HG02870 (cell line): ENCODE results near the gene ISX.

Experiments
- ATAC-seq: cut with Tn5 transposase; IDR thresholded peaks from one replicate; pipeline ENCODE4 v1.9.1; 2021; ENCODE audit warnings: mild to moderate bottlenecking, moderate library complexity; ENCODE audit not compliant: unreplicated experiment

The ISX gene

DNA sequence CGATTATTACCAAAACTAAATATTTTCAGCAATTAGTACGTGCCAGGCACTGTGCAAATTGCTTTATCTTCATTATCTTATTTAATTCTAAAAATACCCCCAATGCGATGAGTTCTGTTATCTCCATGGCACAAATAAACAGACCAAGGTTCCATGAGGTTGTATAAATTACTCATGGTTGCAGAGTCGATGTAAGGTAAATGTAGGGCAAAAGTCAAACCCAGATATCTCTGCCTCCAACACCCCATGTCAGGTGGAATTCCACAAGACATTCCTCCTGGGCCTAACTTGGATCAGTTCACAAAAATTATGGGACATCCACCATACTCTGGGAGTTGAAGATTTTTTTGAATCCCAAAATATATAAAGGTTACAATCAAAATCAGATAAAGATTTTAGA, 43.7 kb downstream of the ISX start:
- no peak for ATAC-seq

DNA sequence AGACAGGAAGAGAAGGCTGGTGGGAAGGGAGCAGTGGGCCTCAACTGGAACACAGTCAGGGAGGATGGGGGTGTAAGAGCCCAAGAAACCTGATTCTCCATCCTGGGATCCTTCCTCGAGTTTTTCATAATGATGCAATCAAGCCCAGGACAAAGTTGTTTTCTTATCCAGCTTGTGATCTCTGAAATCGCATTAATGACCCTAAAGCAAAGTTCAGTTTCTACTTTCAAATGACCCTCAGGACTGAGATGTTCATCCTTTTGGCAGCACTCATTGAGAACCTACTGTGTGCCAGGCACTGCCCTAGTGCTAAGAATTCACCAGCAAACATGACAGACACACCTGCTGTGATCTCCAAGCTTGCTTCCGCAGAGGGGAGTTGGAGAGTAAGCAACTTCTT, 45.3 kb downstream of the ISX start:
- no peak for ATAC-seq

DNA sequence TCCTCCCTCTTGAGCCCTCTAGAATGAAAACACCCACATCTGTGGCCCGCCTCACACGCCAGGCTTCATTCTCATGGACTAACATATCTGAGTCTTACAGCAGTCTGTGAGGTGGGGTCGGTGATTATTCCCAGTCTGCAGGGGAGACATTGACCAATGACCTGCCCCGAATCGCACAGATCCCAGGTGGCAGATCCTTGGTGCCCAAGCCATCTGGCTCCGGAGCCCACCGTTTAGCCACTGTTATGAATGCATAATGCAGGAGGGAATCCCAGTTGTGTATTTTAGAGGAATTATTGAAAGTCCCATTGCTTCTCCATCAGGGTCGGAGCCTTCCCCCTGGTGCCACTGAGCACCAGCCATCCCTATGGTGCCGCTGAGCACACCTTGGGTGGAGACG, 47.4 kb downstream of the ISX start:
- ATAC-seq: no peak

DNA sequence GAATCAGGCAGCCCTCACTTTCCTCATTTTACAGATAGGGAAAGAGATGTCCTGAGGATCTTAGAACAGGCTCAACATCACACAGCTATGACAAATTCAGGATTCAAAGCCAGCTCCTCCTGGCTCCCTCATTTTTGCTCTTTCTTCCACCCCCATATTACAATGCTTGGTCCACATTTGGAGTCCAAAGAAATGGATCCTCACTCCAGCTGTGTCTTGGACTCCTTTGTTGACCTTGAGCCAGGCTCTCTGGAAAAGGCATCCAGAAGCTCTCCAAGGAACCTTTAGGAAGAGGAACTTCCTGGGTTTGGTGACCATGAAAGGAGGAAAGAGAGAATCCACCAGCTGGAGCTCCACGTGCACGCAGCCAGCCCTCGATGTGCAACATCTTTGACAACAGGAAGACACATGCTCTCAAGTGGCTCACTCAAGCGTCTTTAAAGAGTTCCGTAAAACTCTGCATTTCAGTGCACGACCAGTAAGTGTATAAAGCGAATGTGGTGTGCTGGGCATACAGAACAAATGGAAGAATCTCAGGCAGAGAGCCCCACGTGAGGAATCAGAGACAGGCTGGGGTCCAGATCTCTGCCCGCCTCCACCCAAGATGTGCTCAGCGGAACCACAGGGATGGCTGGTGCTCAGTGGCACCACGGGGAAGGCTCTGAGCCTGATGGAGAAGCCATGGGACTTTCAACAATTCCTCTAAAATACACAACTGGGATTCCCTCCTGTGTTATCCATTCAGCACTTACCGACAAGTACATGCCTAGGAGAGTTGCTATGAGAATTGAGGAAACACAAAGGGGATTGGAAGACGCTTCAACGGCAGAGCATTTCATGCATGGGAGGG, 48.4 kb downstream of the ISX start:
- ATAC-seq: no peak

DNA sequence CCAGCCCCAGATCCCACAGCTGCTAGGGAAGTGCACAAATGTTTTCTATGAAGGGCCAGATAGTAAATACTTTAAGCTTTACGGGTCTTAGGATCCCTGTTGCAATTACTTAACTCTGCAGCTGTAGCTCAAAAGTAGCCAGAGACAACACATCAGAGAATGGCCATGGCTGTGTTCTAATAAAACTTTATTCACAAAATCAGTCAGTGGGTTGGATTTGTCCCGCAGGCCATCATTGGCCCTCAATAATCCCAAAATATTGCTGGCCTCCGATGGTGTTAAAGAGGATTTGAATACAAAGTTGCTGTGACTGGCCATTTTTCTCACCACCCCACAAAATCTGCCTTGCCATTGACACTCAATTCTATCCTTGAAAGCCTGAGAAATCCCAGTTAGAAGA, 49.6 kb downstream of the ISX start:
- ATAC-seq: no peak

DNA sequence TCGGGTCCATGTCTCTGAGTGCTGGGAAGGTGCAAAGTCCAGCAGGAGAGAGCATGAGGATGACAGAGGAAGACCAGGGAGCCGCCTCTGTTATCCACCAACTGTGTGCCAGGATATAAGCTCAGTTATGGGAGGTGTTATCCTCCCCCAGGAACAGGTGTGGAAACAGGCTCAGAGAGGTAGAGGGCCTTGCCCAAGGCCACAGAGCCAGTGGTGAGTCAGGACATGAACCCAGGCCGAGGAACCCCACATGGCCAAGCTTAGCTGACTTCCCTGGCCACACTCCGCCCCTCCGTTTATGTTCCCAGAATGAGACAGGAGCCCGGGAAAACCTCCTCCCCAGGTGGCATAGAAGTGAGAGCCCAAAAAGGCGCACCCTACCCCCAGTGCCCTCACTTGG, 50.3 kb downstream of the ISX start:
- ATAC-seq: no peak

DNA sequence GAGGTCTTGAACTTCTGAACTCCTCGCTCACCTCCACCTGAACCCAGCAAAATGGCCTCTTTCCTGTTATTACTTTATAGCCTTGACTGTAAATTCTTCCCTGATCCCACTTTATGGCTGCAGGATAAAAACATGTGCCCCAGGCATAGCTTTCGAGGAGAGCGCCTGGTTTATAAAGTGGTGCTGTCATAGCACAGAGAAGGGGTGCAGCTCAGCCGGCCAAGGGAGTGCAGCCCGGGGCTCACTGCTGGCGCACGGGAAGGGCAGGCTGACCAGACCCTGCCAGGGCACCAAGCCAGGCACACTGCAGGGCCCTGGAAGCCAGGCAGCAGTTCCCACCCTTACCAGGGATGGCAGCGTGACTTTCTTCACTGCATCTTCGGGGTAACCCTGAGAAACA, 50.9 kb downstream of the ISX start:
- no peak for ATAC-seq

DNA sequence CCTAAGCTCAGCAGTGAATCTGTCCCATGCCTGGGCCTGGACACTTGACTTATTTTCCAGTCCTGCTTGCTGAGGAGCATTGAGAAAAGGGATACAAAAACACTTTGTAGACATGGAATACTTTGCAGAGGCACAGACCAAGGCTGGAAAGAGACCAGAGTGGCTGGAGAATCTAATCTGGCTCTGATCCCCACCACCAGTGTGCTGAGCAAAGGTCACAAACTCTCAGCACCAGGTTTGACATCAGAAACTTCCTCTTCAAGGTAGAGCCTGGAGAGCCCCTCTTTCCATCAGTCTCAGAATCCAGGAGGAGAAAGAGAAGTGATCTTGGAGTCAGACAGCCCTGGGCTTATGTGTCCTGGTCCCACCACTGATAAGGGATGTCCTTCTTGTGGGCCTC, 53.5 kb downstream of the ISX start:
- no peak for ATAC-seq

DNA sequence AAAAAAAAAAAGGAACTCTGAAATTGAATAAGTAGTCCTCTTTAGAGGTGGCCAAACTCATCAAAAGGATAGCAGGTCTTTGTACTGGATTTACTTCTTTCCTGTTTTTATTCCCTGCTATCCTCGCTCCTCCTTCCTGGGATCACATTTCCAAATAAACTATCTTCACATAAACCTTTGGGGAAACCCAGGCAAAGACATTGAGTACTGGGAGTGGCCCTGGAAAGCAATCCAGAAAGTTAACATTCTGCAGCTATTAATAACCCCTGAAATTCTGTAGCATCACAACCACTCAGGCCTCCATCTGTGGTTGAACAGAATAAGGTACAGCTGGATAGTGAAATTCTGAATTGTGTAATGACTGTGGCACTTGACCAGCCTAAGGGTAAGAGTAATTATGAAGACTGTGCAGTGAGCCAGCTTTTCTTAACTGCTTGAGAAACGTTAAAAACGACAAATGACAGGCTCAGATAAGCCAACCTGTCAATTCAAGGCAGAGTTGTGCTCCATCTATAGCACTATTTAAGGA, 58.8 kb downstream of the ISX start:
- ATAC-seq: no peak

DNA sequence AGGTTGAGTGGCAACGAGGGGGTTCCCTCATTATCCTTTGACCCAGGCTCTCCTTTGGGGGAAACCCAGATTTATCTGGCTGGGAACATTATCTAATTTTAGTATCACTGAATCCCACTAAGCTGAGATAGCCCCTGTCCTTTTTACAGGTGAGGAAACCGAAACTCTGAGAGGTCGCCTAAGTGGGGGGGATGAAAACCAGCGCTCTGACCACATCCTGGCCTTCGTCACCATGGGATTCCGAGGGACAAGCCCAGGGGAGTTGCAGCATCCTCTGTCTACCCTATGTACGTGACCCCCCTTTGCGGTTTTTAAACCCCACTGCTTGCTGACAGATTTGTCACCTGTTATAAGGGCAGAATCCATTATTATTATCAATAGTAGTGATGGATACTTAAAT, 61.0 kb downstream of the ISX start:
- peak; percentile 30 for ATAC-seq

DNA sequence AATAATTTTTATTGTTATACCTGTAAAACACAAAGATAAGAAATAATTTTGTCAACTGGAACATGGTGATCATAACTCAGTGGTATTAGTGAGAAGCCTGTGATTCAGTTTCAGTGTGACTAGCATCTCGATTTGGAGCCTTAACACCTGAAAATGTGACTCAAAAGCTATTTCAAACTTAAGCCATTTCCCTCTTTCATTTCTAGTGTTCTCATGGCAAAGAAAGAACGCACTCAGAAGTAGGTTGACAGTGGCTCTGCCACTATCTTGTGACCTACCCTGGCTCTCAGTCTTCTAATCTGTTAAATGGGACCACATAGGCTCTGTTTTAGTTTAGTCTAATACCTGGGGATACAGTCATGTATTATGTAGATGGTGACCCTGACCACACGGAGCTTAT, 62.7 kb downstream of the ISX start:
- peak; percentile 56 for ATAC-seq

DNA sequence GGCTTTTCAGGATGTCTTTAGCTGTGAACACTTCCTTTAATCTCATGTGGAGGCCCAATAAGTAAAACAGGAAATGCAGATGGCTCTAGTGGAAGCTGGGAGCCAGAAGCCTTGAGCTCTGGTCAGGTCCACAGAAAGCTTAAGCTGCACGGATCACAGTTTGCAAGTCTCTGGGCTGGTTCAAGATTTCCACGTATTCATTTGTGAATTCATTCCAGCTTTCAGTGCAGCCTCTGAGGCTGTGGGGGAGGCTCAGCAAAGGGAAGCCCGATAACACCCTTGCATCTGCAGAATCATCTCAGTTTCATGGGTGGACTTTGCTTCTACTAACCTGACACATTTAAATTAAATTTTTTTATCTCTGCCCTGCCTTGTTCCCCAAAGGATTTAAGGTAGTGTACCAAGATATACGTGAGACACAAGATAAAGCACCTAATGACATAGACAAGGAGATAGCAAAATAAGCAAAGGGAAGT, 65.6 kb downstream of the ISX start:
- no peak for ATAC-seq

DNA sequence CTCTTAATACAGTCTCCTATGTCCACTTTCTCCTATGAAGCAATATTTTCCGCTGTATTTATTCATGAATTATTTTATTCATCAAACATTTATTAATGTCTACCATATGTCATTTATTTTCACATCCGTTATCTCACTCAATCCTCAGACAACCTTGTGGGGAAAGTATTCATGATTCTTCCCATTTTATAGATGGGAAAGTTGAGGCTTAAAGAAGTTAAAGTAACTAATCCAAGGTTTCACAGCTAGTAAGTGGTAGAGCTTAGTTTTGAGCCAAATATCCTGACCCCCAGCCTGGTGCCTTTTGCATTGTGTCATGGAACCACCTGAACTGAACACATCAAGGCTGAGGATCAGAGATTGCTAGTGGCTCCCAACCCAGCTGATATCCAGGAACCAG, 66.6 kb downstream of the ISX start:
- no peak for ATAC-seq

DNA sequence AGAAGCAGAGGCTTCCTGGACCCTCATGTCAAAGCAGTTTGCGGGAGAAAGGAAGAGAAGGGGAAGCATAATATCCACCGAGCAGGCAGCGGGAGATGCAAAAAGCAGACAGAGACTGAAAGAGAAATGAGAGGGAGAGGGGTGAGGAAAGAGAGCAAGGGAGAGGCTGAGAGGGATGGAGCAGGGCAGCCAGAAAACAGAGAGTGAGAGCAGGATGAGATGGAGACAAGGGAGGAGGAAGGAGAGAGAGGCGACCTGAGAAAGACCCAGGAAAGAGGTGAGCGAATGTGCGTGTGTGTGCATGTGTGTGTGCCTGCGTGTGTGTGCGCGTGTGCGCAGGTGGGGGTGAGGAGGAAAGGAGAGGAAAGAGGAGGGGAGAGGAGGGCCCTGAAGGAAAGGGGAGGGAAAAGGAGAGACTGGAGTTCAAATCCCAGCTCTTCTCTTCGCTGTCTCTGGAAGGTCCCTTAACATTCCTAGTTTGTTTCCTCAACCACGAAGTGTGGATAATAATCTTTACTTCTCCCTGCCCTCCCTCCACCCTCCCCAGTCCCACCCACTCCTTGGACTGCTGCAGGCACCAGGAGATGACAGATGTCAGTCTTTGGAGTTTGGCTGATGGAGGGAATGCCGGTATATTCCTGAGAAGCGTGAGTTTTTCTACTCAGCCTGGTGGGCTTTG, 67.9 kb downstream of the ISX start:
- ATAC-seq: no peak

DNA sequence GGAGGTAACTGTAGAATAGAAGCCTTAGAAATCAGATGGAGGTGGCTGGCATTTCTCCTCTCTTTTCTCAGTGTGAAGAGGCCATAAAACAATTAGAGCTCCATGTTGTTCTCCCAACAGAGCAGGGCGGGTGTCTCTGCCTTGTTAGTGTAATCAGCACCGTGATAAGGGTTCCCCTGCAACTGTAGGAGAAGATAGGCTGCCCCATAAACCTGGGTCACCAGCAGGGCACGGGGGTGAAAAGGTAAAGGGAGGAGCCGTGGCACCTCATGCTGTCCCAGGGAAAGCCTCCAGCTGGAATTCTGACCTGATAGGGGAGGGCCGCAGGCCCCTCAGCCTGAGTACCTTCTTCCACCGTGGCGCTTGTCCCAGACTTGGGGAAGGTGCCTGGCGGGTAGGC, 68.7 kb downstream of the ISX start:
- ATAC-seq: no peak

DNA sequence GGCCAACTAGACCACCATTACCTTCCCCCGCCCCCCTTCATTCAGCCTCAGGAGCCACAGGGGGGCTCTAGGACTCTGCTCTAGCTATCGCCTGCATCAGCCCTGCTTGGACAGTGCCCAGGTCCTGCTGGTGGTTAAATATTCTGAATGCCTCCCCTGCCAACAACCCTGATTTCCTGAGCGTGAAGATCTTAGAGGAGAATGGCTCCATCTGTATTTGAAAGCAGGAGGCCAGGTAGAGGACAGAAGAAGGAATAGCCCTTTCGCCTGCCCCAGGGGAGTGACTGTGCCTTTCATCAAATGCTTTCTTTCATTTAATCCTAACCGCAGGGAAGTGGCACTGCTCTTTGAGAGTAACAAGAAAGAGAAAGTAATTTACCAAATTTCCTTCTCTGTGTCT, 69.2 kb downstream of the ISX start:
- ATAC-seq: no peak
